Panc1 (cell line): ENCODE measurements around the gene DNAH12.

ENCODE experiments used
- CTCF ChIP-seq: fragments of 450-650 bp; IDR thresholded peaks from 2 replicates; pipeline ENCODE4 v1.5.1; 2017; ENCODE audit warnings: mild to moderate bottlenecking
- POLR2AphosphoS5 ChIP-seq: IDR thresholded peaks from 2 replicates; pipeline ENCODE4 v1.6.1; 2012; ENCODE audit warnings: mild to moderate bottlenecking, low read depth, low read length, moderate library complexity
- SIN3A ChIP-seq: IDR thresholded peaks from 2 replicates; pipeline ENCODE4 v1.6.1; 2012; ENCODE audit warnings: low read depth, mild to moderate bottlenecking, low read length, moderate library complexity, borderline replicate concordance; ENCODE audit not compliant: insufficient read depth
- TCF7L2 ChIP-seq: IDR thresholded peaks from 2 replicates; pipeline ENCODE4 v1.6.1; 2011; ENCODE audit warnings: mild to moderate bottlenecking, low read depth, low read length, inconsistent platforms

- no peak for TF ChIP-seq CTCF
- no peak for TF ChIP-seq TCF7L2
- no peak for TF ChIP-seq SIN3A
- TF ChIP-seq POLR2AphosphoS5: no peak
These were observed 208.7 kb downstream of the DNAH12 start for GRCh38 chr3:57335283-57335938.
